NB4 (cell line): Measurements from ENCODE around the gene WNT9A.

Source experiments
- CTCF ChIP-seq: IDR thresholded peaks from one replicate; pipeline ENCODE4 v1.5.1; 2012; ENCODE audit warnings: low read depth, low read length
- POLR2A ChIP-seq: IDR thresholded peaks from 2 replicates; pipeline ENCODE4 v1.6.1; 2011; ENCODE audit warnings: mild to moderate bottlenecking; ENCODE audit not compliant: insufficient read length; ENCODE audit errors: extremely low read depth
- TF ChIP-seq, protein P1 (sequence below): IDR thresholded peaks from 2 replicates; pipeline ENCODE4 v1.6.1; 2011; ENCODE audit warnings: low read depth, low read length

DNA sequence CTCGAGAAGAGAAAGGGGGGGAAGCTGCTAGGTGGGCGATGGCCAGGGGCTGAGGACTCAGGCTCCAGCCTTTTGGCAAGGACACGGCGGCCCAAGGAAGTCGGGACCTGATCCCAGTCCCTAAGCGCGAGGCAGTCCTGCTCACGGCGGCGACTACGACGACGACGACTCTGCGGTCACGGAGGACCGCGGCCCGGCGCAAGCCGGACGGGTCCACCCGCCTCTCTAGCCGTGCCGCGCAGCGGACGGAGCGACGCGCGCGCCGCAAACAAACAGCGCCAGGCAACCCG lies 401 bp downstream of the WNT9A start:
- TF ChIP-seq, protein P1, sequence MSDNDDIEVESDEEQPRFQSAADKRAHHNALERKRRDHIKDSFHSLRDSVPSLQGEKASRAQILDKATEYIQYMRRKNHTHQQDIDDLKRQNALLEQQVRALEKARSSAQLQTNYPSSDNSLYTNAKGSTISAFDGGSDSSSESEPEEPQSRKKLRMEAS: no peak
- TF ChIP-seq POLR2A: no peak
- TF ChIP-seq CTCF: no peak
